ENCODE data around the gene MBNL1.

- TF ChIP-seq EP300 (IDR thresholded peaks at IDR 0.05) (no peak), POLR2AphosphoS5 (IDR thresholded peaks at IDR 0.05) (no peak), POLR2A (IDR thresholded peaks at IDR 0.05) (no peak), CTCF (IDR thresholded peaks at IDR 0.05) (no peak)
Measured at GRCh38 chr3:152227027-152227426, 41.7 kb upstream of the MBNL1 start.
